Ishikawa (cell line): ENCODE data around the gene DHX8.

Experiments
- CEBPB ChIP-seq: IDR thresholded peaks from 2 replicates; pipeline ENCODE4 v1.6.1; 2012
- CREB1 ChIP-seq: IDR thresholded peaks from 2 replicates; pipeline ENCODE4 v1.6.1; 2012; ENCODE audit warnings: low read depth
- EGR1 ChIP-seq: IDR thresholded peaks from 2 replicates; pipeline ENCODE4 v1.6.1; 2012
- EP300 ChIP-seq: IDR thresholded peaks from 2 replicates; pipeline ENCODE4 v1.6.1; 2012; ENCODE audit warnings: borderline replicate concordance
- FOXM1 ChIP-seq: IDR thresholded peaks from 2 replicates; pipeline ENCODE4 v1.6.1; 2012; ENCODE audit warnings: low read depth, borderline replicate concordance
- NFIC ChIP-seq: IDR thresholded peaks from 2 replicates; pipeline ENCODE4 v1.6.1; 2012
- RAD21 ChIP-seq: IDR thresholded peaks from 2 replicates; pipeline ENCODE4 v1.6.1; 2012; ENCODE audit warnings: low read depth
- TAF1 ChIP-seq: IDR thresholded peaks from 2 replicates; pipeline ENCODE4 v1.6.1; 2012; ENCODE audit warnings: low read depth, mild to moderate bottlenecking
- TCF12 ChIP-seq: IDR thresholded peaks from 2 replicates; pipeline ENCODE4 v1.6.1; 2012; ENCODE audit warnings: low read depth
- TEAD4 ChIP-seq: IDR thresholded peaks from 2 replicates; pipeline ENCODE4 v1.6.1; 2012
- USF1 ChIP-seq: IDR thresholded peaks from 2 replicates; pipeline ENCODE4 v1.6.1; 2012
- YY1 ChIP-seq: IDR thresholded peaks from 2 replicates; pipeline ENCODE4 v1.6.1; 2012; ENCODE audit warnings: low read depth
- ZBTB7A ChIP-seq: IDR thresholded peaks from 2 replicates; pipeline ENCODE4 v1.6.1; 2012; ENCODE audit warnings: low read depth
- TF ChIP-seq, protein P1 (sequence below): IDR thresholded peaks from 2 replicates; pipeline ENCODE4 v1.6.1; 2012; ENCODE audit warnings: low read depth, mild to moderate bottlenecking
- TF ChIP-seq, protein P2 (sequence below): IDR thresholded peaks from 2 replicates; pipeline ENCODE4 v1.6.1; 2012

DHX8 gene

GRCh38 chr17:43542859-43543258 lies 59.1 kb downstream of the DHX8 start:
- TF ChIP-seq, protein P1, sequence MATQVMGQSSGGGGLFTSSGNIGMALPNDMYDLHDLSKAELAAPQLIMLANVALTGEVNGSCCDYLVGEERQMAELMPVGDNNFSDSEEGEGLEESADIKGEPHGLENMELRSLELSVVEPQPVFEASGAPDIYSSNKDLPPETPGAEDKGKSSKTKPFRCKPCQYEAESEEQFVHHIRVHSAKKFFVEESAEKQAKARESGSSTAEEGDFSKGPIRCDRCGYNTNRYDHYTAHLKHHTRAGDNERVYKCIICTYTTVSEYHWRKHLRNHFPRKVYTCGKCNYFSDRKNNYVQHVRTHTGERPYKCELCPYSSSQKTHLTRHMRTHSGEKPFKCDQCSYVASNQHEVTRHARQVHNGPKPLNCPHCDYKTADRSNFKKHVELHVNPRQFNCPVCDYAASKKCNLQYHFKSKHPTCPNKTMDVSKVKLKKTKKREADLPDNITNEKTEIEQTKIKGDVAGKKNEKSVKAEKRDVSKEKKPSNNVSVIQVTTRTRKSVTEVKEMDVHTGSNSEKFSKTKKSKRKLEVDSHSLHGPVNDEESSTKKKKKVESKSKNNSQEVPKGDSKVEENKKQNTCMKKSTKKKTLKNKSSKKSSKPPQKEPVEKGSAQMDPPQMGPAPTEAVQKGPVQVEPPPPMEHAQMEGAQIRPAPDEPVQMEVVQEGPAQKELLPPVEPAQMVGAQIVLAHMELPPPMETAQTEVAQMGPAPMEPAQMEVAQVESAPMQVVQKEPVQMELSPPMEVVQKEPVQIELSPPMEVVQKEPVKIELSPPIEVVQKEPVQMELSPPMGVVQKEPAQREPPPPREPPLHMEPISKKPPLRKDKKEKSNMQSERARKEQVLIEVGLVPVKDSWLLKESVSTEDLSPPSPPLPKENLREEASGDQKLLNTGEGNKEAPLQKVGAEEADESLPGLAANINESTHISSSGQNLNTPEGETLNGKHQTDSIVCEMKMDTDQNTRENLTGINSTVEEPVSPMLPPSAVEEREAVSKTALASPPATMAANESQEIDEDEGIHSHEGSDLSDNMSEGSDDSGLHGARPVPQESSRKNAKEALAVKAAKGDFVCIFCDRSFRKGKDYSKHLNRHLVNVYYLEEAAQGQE: no peak
- TF ChIP-seq USF1 (no peak), TAF1 (no peak), CREB1 (no peak), NFIC (no peak), EGR1 (no peak), EP300 (no peak), TCF12 (no peak), CEBPB (no peak), RAD21 (no peak), ZBTB7A (no peak), FOXM1 (no peak), TEAD4 (no peak), YY1 (no peak)
- TF ChIP-seq, protein P2, sequence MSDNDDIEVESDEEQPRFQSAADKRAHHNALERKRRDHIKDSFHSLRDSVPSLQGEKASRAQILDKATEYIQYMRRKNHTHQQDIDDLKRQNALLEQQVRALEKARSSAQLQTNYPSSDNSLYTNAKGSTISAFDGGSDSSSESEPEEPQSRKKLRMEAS: no peak

- TF ChIP-seq CREB1 (no peak), NFIC (no peak), RAD21 (no peak), EGR1 (no peak)
- TF ChIP-seq, protein P2: no peak
These were observed 59.5 kb downstream of the DHX8 start for GRCh38 chr17:43543300-43543699.

- no peak for TF ChIP-seq YY1
- TF ChIP-seq, protein P1: no peak
These were observed 60.2 kb downstream of the DHX8 start for GRCh38 chr17:43543771-43544575.

DNA sequence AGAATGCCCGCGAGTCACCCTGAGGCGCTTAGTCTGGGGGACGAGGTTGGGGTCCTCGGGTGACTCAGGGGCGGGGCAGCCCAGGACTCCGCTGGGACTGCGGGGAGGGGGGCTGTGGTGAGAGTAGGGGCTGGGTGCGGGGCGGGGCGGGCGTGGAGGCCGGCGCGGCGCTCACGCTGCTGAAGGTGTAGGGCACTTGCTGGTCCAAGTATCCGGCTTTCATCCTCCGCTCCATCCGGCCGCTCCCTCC lies 61.5 kb downstream of the DHX8 start:
- TF ChIP-seq, protein P1: no peak
- TF ChIP-seq TAF1: no peak; the same call in 1 of the 2 replicates
- TF ChIP-seq YY1: no peak
- no peak; the same call in 1 of the 2 replicates for TF ChIP-seq TEAD4

- TF ChIP-seq EGR1 (no peak; the same call in 1 of the 2 replicates), FOXM1 (peak; percentile 81), TCF12 (no peak; the same call in 1 of the 2 replicates)
- TF ChIP-seq, protein P2: peak; percentile 48
These were observed 62.8 kb downstream of the DHX8 start, which contains the start of gene ETV4 for GRCh38 chr17:43546319-43547188. Gene ETV4, minus strand, starts transcription at chr17:43546340. Its CDS starts 723 bp downstream, at chr17:43545617.
